IMR-90 (cell line): ENCODE results near the gene VPS26B. TPM values are rescaled to one million over a fixed set of nuclear protein-coding genes. Genes with fewer than 3 reads are reported as not detected.
A peak's percentile ranks its signal among the peaks of the same experiment; 100 is the strongest.

Experiments used
- ATAC-seq: fragments of 200-7000 bp; cut with Tn5 transposase; 2 replicates; pipeline ENCODE4 v1.9.1; 2020; ENCODE audit warnings: low read depth, mild to moderate bottlenecking, moderate library complexity
- BruUV-seq: library from RNA; stranded (reverse); fragments of 400-500 nt; replicated peaks from 2 replicates; lab custom pipeline; 2021; lab: Mats Ljungman, UMichigan
- CTCF ChIA-PET: fragments of 300-600 bp; formaldehyde crosslinking; extraction: SDS; loops from one replicate; lab custom pipeline; 2021; ENCODE audit warnings: antibody characterized with exemption; lab: Yijun Ruan, JAX
- POLR2A ChIA-PET: fragments of 300-600 bp; sonication (Branson Sonifier 250); formaldehyde crosslinking; loops from one replicate; lab custom pipeline; 2022; ENCODE audit warnings: antibody characterized with exemption; ENCODE audit not compliant: unreplicated experiment; lab: Charles Lee
- DNase-seq: peaks from one replicate; pipeline ENCODE4 v3.0.0; 2013
- H2AFZ ChIP-seq: replicated peaks from 2 replicates; pipeline ENCODE3; 2013; ENCODE audit warnings: low read length, mild to moderate bottlenecking; ENCODE audit not compliant: poor library complexity
- H2AK5ac ChIP-seq: 2 replicates; pipeline ENCODE4 v1.6.1; 2013; ENCODE audit warnings: low read depth, low read length, inconsistent platforms
- H2AK9ac ChIP-seq: replicated peaks from 2 replicates; pipeline ENCODE3; 2013; ENCODE audit warnings: mild to moderate bottlenecking, low read depth, low read length, moderate library complexity; ENCODE audit not compliant: poor library complexity
- H2BK120ac ChIP-seq: 2 replicates; pipeline ENCODE4 v1.6.1; 2013; ENCODE audit warnings: low read depth, low read length, inconsistent platforms
- H2BK15ac ChIP-seq: 3 replicates; pipeline ENCODE4 v1.6.1; 2013; ENCODE audit warnings: low read depth, low read length, inconsistent platforms
- H2BK20ac ChIP-seq: 2 replicates; pipeline ENCODE4 v1.6.1; 2013; ENCODE audit warnings: low read depth, mild to moderate bottlenecking, inconsistent platforms, low read length, moderate library complexity
- H2BK5ac ChIP-seq: 2 replicates; pipeline ENCODE4 v1.6.1; 2013; ENCODE audit warnings: mild to moderate bottlenecking, low read depth, low read length, inconsistent platforms; ENCODE audit not compliant: poor library complexity, severe bottlenecking
- H3K14ac ChIP-seq: replicated peaks from 2 replicates; pipeline ENCODE4 v1.6.1; 2013; ENCODE audit warnings: low read depth, low read length, inconsistent platforms
- H3K18ac ChIP-seq: 2 replicates; pipeline ENCODE4 v1.6.1; 2013; ENCODE audit warnings: low read depth, low read length, control low read depth
- H3K23ac ChIP-seq: 2 replicates; pipeline ENCODE4 v1.6.1; 2013; ENCODE audit warnings: low read depth, low read length, inconsistent platforms
- H3K27ac ChIP-seq: 2 replicates; pipeline ENCODE4 v1.5.1; 2013; ENCODE audit warnings: mild to moderate bottlenecking, control low read depth, low read length; ENCODE audit not compliant: insufficient read depth
- H3K27me3 ChIP-seq: 2 replicates; pipeline ENCODE4 v1.6.1; 2013; ENCODE audit warnings: low read length; ENCODE audit not compliant: control insufficient read depth, insufficient read depth
- H3K36me3 ChIP-seq: 2 replicates; pipeline ENCODE4 v1.6.1; 2013; ENCODE audit warnings: low read length, mixed read lengths; ENCODE audit not compliant: control insufficient read depth, insufficient read depth
- H3K4ac ChIP-seq: 2 replicates; pipeline ENCODE4 v1.6.1; 2013; ENCODE audit warnings: low read depth, low read length, inconsistent platforms
- H3K4me1 ChIP-seq: 2 replicates; pipeline ENCODE4 v1.6.1; 2013; ENCODE audit warnings: low read length, mixed read lengths; ENCODE audit not compliant: control insufficient read depth, insufficient read depth
- H3K4me2 ChIP-seq: 2 replicates; pipeline ENCODE4 v1.6.1; 2013; ENCODE audit warnings: low read depth, mild to moderate bottlenecking, control low read depth, low read length, moderate library complexity
- H3K4me3 ChIP-seq: 2 replicates; pipeline ENCODE4 v1.5.1; 2013; ENCODE audit warnings: low read depth, mild to moderate bottlenecking, control low read depth, low read length, moderate library complexity; ENCODE audit not compliant: insufficient read depth
- H3K56ac ChIP-seq: 2 replicates; pipeline ENCODE4 v1.6.1; 2013; ENCODE audit warnings: low read length, inconsistent platforms; ENCODE audit not compliant: insufficient read depth; ENCODE audit errors: extremely low read depth
- H3K79me1 ChIP-seq, 2 experiments: 2 replicates each; pipeline ENCODE4 v1.6.1; 2013; ENCODE audit warnings: low read length in 2 of 2, inconsistent platforms in 1 of 2, low read depth in 1 of 2
- H3K9ac ChIP-seq: 2 replicates; pipeline ENCODE4 v1.6.1; 2013; ENCODE audit warnings: low read depth, low read length, control low read depth
- H3K9me1 ChIP-seq: 2 replicates; pipeline ENCODE4 v1.6.1; 2013; ENCODE audit warnings: low read length, inconsistent platforms; ENCODE audit not compliant: insufficient read depth
- H3K9me3 ChIP-seq: 2 replicates; pipeline ENCODE4 v1.6.1; 2013; ENCODE audit warnings: low read length; ENCODE audit not compliant: control insufficient read depth, insufficient read depth
- H4K20me1 ChIP-seq: 2 replicates; pipeline ENCODE4 v1.6.1; 2013; ENCODE audit warnings: low read length, inconsistent platforms; ENCODE audit not compliant: insufficient read depth
- H4K5ac ChIP-seq: 2 replicates; pipeline ENCODE4 v1.6.1; 2013; ENCODE audit warnings: mild to moderate bottlenecking, low read depth, low read length, control low read depth
- H4K8ac ChIP-seq, 2 experiments: 2 replicates each; pipeline ENCODE4 v1.6.1; 2013; ENCODE audit warnings: low read depth in 2 of 2, low read length in 2 of 2, control low read depth in 1 of 2, inconsistent platforms in 1 of 2
- H4K91ac ChIP-seq: 2 replicates; pipeline ENCODE4 v1.6.1; 2013; ENCODE audit warnings: low read depth, low read length, inconsistent platforms; ENCODE audit not compliant: insufficient read depth
- CHD1 ChIP-seq: IDR thresholded peaks from 2 replicates; pipeline ENCODE4 v1.6.1; 2012; ENCODE audit warnings: low read depth, low read length, improper control_type of control experiment
- CTCF ChIP-seq: conservative IDR thresholded peaks from 2 replicates; pipeline ENCODE4 v1.5.1; 2012; ENCODE audit warnings: mild to moderate bottlenecking, low read depth, low read length, improper control_type of control experiment
- FOS ChIP-seq: fragments of 150-350 bp; IDR thresholded peaks from 2 replicates; pipeline ENCODE4 v1.6.1; 2016; ENCODE audit warnings: low read depth, low read length
- MAFK ChIP-seq: IDR thresholded peaks from 2 replicates; pipeline ENCODE4 v1.6.1; 2012; ENCODE audit warnings: low read depth, low read length, improper control_type of control experiment
- RAD21 ChIP-seq: IDR thresholded peaks from 2 replicates; pipeline ENCODE4 v1.6.1; 2012; ENCODE audit warnings: low read length, improper control_type of control experiment
- SMC3 ChIP-seq: fragments of 150-350 bp; IDR thresholded peaks from 2 replicates; pipeline ENCODE4 v1.6.1; 2016; ENCODE audit warnings: low read depth, mild to moderate bottlenecking, antibody characterized with exemption, low read length, moderate library complexity
- WGBS, 2 experiments: methylation state at CpG; one replicate each; pipeline versions ENCODE4 v1.1.5 to v1.1.7; 2013; ENCODE audit warnings: missing lambda C conversion rate in 2 of 2; ENCODE audit not compliant: insufficient read length in 1 of 2; ENCODE audit errors: extremely low coverage in 2 of 2; 5-methylcytosine and 5-hydroxymethylcytosine counted together
- dilution Hi-C: fragments of 300-500 bp; cut with HindIII; formaldehyde crosslinking; loops from one replicate; pipeline ENCODE4 v1.14.3; 2018; ENCODE audit warnings: low sequenced_read_pairs; ENCODE audit not compliant: unreplicated experiment
- in situ Hi-C: fragments of 300-500 bp; cut with MboI; formaldehyde crosslinking; loops from 3 replicates; pipeline ENCODE4 v1.14.3; 2019; ENCODE audit warnings: low sequenced_read_pairs, inconsistent platforms, mixed read lengths
- intact Hi-C: fragments of 100-400 bp; cut with micrococcal nuclease; formaldehyde crosslinking; loops from 2 replicates; pipeline ENCODE4 v1.10.0; 2022
- polyA plus RNA-seq, 3 experiments: library from polyadenylated mRNA; depleted of rRNA; stranded (reverse); fragments of >200 nt; gene quantifications; 2 replicates each; pipeline ENCODE4 v1.2.3, GENCODE V29; 2012; ENCODE audit warnings: low replicate concordance in 1 of 3
- total RNA-seq: library from RNA; depleted of rRNA; stranded (reverse); fragments of >200 nt; gene quantifications from 2 replicates; pipeline ENCODE4 v1.2.3, GENCODE V29; 2012
- TF ChIP-seq, protein P1 (sequence below): fragments of 150-350 bp; IDR thresholded peaks from 2 replicates; pipeline ENCODE4 v1.6.1; 2017; ENCODE audit warnings: mild to moderate bottlenecking, antibody characterized with exemption, low read length, low read depth

The VPS26B gene
- total and polyA plus RNA-seq, 2 of the 4 experiments (the other 2 are of a cell fraction), result 41.6 to 51.1 TPM

DNA sequence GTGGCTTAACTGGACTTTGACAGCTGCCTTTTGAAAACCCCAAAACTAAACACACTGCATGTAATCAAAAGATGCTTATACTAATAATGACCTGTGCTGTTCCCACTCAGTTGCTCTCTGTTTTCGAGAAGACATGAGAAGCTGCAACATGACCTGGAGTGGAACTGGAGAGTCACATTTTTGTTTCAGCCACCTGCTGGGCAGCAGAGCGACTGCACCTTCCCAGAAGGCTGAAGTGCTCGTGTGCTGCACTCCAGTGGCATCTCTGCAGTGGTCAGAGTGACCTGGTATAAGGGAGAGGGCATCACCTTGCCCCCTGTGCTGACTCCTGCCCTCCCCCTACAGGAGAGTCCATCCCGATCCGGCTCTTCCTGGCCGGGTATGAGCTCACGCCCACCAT is 20.1 kb downstream of the VPS26B start:
- no peak overlapping the region for H2AFZ ChIP-seq
- no peak overlapping the region for H2BK5ac ChIP-seq
- no peaks in the 10 kb centered on the region for H3K9me3 ChIP-seq
- H3K18ac ChIP-seq, result no peak overlapping the region
- H3K14ac ChIP-seq, result no peak overlapping the region
- H3K79me1 ChIP-seq, result no peaks in the 10 kb centered on the region; a peak in 1 of 4 replicates
- H3K27ac ChIP-seq, result no peak overlapping the region
- no peak overlapping the region for H3K9ac ChIP-seq
- WGBS, 2 experiments, result 47% methylated on average over 3 of the region's 7 CpGs; no CpG with 5 or more reads in 1 of the 2 experiments
- H3K9me1 ChIP-seq, result peaks cover 3% of the 10 kb centered on the region; the same call in 1 of the 2 replicates
- no peak overlapping the region for H2BK120ac ChIP-seq
- H3K56ac ChIP-seq, result no peak overlapping the region
- no peaks in the 10 kb centered on the region for H3K27me3 ChIP-seq
- no peak for TF ChIP-seq MAFK
- TF ChIP-seq RAD21, result peak; percentile 40
- peak; percentile 36; the same call in 1 of the 2 replicates for TF ChIP-seq CTCF
- TF ChIP-seq SMC3, result peak; percentile 39; the same call in 1 of the 2 replicates
- TF ChIP-seq FOS, result no peak
- TF ChIP-seq, protein P1, sequence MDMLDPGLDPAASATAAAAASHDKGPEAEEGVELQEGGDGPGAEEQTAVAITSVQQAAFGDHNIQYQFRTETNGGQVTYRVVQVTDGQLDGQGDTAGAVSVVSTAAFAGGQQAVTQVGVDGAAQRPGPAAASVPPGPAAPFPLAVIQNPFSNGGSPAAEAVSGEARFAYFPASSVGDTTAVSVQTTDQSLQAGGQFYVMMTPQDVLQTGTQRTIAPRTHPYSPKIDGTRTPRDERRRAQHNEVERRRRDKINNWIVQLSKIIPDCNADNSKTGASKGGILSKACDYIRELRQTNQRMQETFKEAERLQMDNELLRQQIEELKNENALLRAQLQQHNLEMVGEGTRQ, result no peak
- no peak for TF ChIP-seq CHD1
- no peak overlapping the region for H2BK20ac ChIP-seq
- CTCF ChIA-PET, result interaction anchor here (0.8 kb wide), 1 partner anchor 17 kb away, joined by 3 read pairs; no protein-coding TSS in a partner anchor
- H4K8ac ChIP-seq, result no peak overlapping the region
- no peak overlapping the region for H2BK15ac ChIP-seq
- dilution Hi-C loops (no loop called here), in situ Hi-C loops (no loop called here), intact Hi-C loops (no loop called here)
- DNase-seq (peak; percentile 32), ATAC-seq (peak; percentile 58; the same call in 1 of the 2 replicates)
- no peaks in the 10 kb centered on the region for H3K4me1 ChIP-seq
- H3K4ac ChIP-seq, result no peak overlapping the region
- BruUV-seq, result no TSS peak
- no peak overlapping the region for H3K4me2 ChIP-seq
- H3K23ac ChIP-seq, result no peak overlapping the region
- H4K91ac ChIP-seq, result no peak overlapping the region
- peaks cover 68% of the 10 kb centered on the region for H3K36me3 ChIP-seq
- no peak overlapping the region for H2AK9ac ChIP-seq
- no peak overlapping the region for H3K4me3 ChIP-seq
- H4K20me1 ChIP-seq, result no peaks in the 10 kb centered on the region
- no peak overlapping the region for H4K5ac ChIP-seq
- no peak overlapping the region for H2AK5ac ChIP-seq
- POLR2A ChIA-PET, result no interaction called here
